Fibroblast of lung (primary cell): Measurements from ENCODE around the gene SESN1. TPM values are rescaled to one million over a fixed set of nuclear protein-coding genes. Genes with fewer than 3 reads are reported as not detected.

Experiments used
- DNase-seq, 2 donors: peaks; one replicate each; pipeline versions ENCODE4 v3.0.0 to v3.0.0-alpha.2; 2010; ENCODE audit warnings: low read depth in 2 of 2
- H2AFZ ChIP-seq: 2 replicates; pipeline ENCODE4 v1.5.1; 2012; ENCODE audit warnings: low read length, control low read depth, inconsistent platforms
- H3K27ac ChIP-seq: 2 replicates; pipeline ENCODE4 v1.5.1; 2011; ENCODE audit warnings: low read length, control low read depth; ENCODE audit not compliant: insufficient read depth
- H3K27me3 ChIP-seq: 2 replicates; pipeline ENCODE4 v1.5.1; 2011; ENCODE audit warnings: mild to moderate bottlenecking, low read length; ENCODE audit not compliant: control insufficient read depth, insufficient read depth
- H3K36me3 ChIP-seq: 2 replicates; pipeline ENCODE4 v1.5.1; 2011; ENCODE audit warnings: low read length; ENCODE audit not compliant: control insufficient read depth, insufficient read depth
- H3K4me1 ChIP-seq: 2 replicates; pipeline ENCODE4 v1.5.1; 2011; ENCODE audit warnings: low read length; ENCODE audit not compliant: control insufficient read depth, insufficient read depth; ENCODE audit errors: extremely low read depth
- H3K4me2 ChIP-seq: 2 replicates; pipeline ENCODE4 v1.5.1; 2011; ENCODE audit warnings: low read length, control low read depth; ENCODE audit not compliant: insufficient read depth; ENCODE audit errors: extremely low read depth
- H3K4me3 ChIP-seq, 4 experiments: fragments of 200-600 bp in 1 of 4; sonication (generic) in 1 of 4; replicated peaks in 1 of 4; 2 replicates each; pipeline ENCODE4 v1.5.1; 2011 to 2016; ENCODE audit warnings: low read length in 4 of 4, low read depth in 3 of 4, mild to moderate bottlenecking in 3 of 4, control low read depth in 2 of 4, inconsistent platforms in 1 of 4, mixed read lengths in 1 of 4; ENCODE audit not compliant: insufficient read depth in 1 of 4; ENCODE audit errors: control extremely low read depth in 1 of 4
- H3K79me2 ChIP-seq: 2 replicates; pipeline ENCODE4 v1.5.1; 2012; ENCODE audit warnings: mild to moderate bottlenecking, low read length, inconsistent platforms; ENCODE audit not compliant: control insufficient read depth, insufficient read depth
- H3K9ac ChIP-seq: 2 replicates; pipeline ENCODE4 v1.5.1; 2011; ENCODE audit warnings: mild to moderate bottlenecking, low read length, control low read depth; ENCODE audit not compliant: insufficient read depth
- H3K9me3 ChIP-seq: 2 replicates; pipeline ENCODE4 v1.5.1; 2012; ENCODE audit warnings: low read depth, low read length; ENCODE audit not compliant: control insufficient read depth, insufficient read depth
- H4K20me1 ChIP-seq: 2 replicates; pipeline ENCODE4 v1.5.1; 2011; ENCODE audit warnings: low read length; ENCODE audit not compliant: control insufficient read depth, insufficient read depth; ENCODE audit errors: extremely low read depth
- EZH2 ChIP-seq: IDR thresholded peaks from 2 replicates; pipeline ENCODE4 v1.5.1; 2012; ENCODE audit warnings: low read length, control low read depth, mild to moderate bottlenecking; ENCODE audit errors: missing control alignments
- polyA plus RNA-seq, 2 donors: library from polyadenylated mRNA; depleted of rRNA in 1 of 2; stranded (reverse) in 1 of 2; unstranded in 1 of 2; fragments of >200 nt; gene quantifications; 2 replicates each; pipeline ENCODE4 v1.2.1, GENCODE V29; 2011 to 2012; ENCODE audit warnings: missing spikeins in 1 of 2
- total RNA-seq: library from RNA; depleted of rRNA; stranded (reverse); fragments of >200 nt; gene quantifications from 2 replicates; pipeline ENCODE4 v1.2.1, GENCODE V29; 2014
- TF ChIP-seq, protein P1 (sequence below), 2 donors: IDR thresholded peaks in 1 of 2; conservative IDR thresholded peaks in 1 of 2; 1 replicate in 1 of 2; 2 replicates in 1 of 2; pipeline ENCODE4 v1.5.1; 2011 to 2012; ENCODE audit warnings: low read length in 2 of 2, control low read depth in 1 of 2, inconsistent platforms in 1 of 2, low read depth in 1 of 2, mild to moderate bottlenecking in 1 of 2

SESN1 gene
- total and polyA plus RNA-seq, 2 donors (not counting 1 experiment from before 2014, with no cell fraction given): 16.7 to 34.5 TPM

GRCh38 chr6:108945681-108946159 is 148.9 kb downstream of the SESN1 start:
- H3K4me1 ChIP-seq: peaks cover 21% of the 10 kb centered on the region
- TF ChIP-seq EZH2: no peak
- TF ChIP-seq, protein P1, sequence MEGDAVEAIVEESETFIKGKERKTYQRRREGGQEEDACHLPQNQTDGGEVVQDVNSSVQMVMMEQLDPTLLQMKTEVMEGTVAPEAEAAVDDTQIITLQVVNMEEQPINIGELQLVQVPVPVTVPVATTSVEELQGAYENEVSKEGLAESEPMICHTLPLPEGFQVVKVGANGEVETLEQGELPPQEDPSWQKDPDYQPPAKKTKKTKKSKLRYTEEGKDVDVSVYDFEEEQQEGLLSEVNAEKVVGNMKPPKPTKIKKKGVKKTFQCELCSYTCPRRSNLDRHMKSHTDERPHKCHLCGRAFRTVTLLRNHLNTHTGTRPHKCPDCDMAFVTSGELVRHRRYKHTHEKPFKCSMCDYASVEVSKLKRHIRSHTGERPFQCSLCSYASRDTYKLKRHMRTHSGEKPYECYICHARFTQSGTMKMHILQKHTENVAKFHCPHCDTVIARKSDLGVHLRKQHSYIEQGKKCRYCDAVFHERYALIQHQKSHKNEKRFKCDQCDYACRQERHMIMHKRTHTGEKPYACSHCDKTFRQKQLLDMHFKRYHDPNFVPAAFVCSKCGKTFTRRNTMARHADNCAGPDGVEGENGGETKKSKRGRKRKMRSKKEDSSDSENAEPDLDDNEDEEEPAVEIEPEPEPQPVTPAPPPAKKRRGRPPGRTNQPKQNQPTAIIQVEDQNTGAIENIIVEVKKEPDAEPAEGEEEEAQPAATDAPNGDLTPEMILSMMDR (conservative IDR thresholded peaks at IDR 0.05 in 1 of 2, IDR thresholded peaks at IDR 0.05 in 1 of 2; ENCODE audit: low read depth in 1 of 2, low read length in 2 of 2): no peak
- H2AFZ ChIP-seq: peak overlapping the region; percentile 31
- H3K27me3 ChIP-seq: no peaks in the 10 kb centered on the region
- peak; percentile 84 to 86 for DNase-seq
- H3K27ac ChIP-seq: peak overlapping the region; percentile 86
- no peaks in the 10 kb centered on the region for H3K79me2 ChIP-seq
- H3K9me3 ChIP-seq: no peaks in the 10 kb centered on the region
- H4K20me1 ChIP-seq: no peaks in the 10 kb centered on the region
- H3K36me3 ChIP-seq: no peaks in the 10 kb centered on the region
- H3K4me3 ChIP-seq: peak overlapping the region in 2 of 4 experiments; percentile 38 to 43
- H3K9ac ChIP-seq: peak overlapping the region; percentile 27
- H3K4me2 ChIP-seq: peak overlapping the region; percentile 70

DNA sequence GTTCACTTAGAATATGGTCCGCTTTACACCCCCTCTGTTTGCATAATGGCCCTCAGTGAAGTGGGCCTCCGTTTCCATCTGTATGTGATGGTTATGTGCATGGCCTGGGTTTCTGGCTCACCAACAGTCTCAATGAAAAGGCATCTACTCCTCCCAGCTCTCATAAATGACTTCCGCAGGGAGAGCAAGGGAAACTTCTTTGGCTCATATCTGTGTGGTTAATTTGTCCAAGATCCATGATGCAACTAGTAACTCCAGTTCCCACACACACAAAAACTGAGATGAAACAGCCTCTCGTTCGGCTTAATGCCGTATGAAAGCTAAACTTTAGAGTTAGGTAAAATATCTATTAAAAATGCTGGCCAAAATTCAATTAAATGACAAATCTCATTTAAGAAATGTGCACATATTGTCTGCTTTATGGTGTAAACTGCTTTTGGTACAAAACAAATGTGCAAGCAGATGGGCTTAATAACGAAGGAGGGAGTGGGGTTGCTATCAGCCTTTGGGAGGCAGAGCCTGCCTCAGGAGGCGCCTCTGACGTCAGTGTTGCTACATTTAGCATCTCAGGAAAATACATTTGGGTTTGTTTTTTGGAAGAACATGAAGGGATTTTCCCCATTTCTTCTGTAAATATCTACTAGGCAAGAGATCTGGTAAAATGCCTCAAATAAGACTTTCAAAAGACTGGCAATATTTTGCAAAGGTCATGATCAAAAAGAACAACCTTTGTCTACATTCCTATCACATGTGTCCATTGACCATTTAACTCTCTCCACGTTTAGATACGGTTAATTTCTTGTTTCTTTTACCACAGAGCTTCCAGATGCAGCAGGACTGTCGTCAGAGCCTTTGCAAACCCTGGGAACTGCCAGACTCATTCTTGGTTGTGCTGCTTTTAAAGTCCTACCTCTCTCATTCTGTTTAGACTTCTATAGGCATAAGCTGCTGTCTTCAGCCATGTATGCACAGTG is 149.7 kb downstream of the SESN1 start:
- Histone ChIP-seq H2AFZ (peak overlapping the region; percentile 55), H3K4me1 (peaks cover 21% of the 10 kb centered on the region), H3K9ac (peak overlapping the region; percentile 9), H3K4me2 (peak overlapping the region; percentile 70), H3K36me3 (no peaks in the 10 kb centered on the region), H3K79me2 (no peaks in the 10 kb centered on the region), H3K27ac (peak overlapping the region; percentile 86), H3K4me3 (peak overlapping the region in 2 of 4 experiments; percentile 38 to 43), H3K9me3 (no peaks in the 10 kb centered on the region), H4K20me1 (no peaks in the 10 kb centered on the region), H3K27me3 (no peaks in the 10 kb centered on the region)
- peak; percentile 89 to 96 for DNase-seq
- TF ChIP-seq, protein P1 (conservative IDR thresholded peaks at IDR 0.05 in 1 of 2, IDR thresholded peaks at IDR 0.05 in 1 of 2; ENCODE audit: low read depth in 1 of 2, low read length in 2 of 2): no peak
- no peak for TF ChIP-seq EZH2

GRCh38 chr6:108944071-108944470 is 150.6 kb downstream of the SESN1 start:
- Histone ChIP-seq H3K4me1 (peaks cover 21% of the 10 kb centered on the region), H2AFZ (peak overlapping the region; percentile 55), H3K36me3 (no peaks in the 10 kb centered on the region), H3K27me3 (no peaks in the 10 kb centered on the region), H3K4me3 (no peak overlapping the region), H3K79me2 (no peaks in the 10 kb centered on the region), H4K20me1 (no peaks in the 10 kb centered on the region), H3K9me3 (no peaks in the 10 kb centered on the region), H3K9ac (no peak overlapping the region), H3K4me2 (peak overlapping the region; percentile 70), H3K27ac (peak overlapping the region; percentile 86)
- DNase-seq: peak in 1 of 2 donors; percentile 17
- no peak for TF ChIP-seq EZH2
- TF ChIP-seq, protein P1 (conservative IDR thresholded peaks at IDR 0.05 in 1 of 2, IDR thresholded peaks at IDR 0.05 in 1 of 2; ENCODE audit: low read depth in 1 of 2, low read length in 2 of 2): no peak
